GM10248 (cell line): ENCODE measurements around the gene HOXC10.

Source experiments
- CTCF ChIA-PET: fragments of 300-600 bp; sonication (Branson Sonifier 250); formaldehyde crosslinking; extraction: SDS; loops from one replicate; lab custom pipeline; 2021; ENCODE audit warnings: antibody characterized with exemption; lab: Yijun Ruan, JAX
- POLR2A ChIA-PET: fragments of 350-650 bp; sonication (Branson Sonifier 250); formaldehyde crosslinking; extraction: SDS; loops from one replicate; lab custom pipeline; 2020; ENCODE audit warnings: antibody characterized with exemption; lab: Yijun Ruan, JAX
- DNase-seq: peaks from one replicate; pipeline ENCODE4 v3.0.0; 2012; ENCODE audit errors: extremely low spot score
- CTCF ChIP-seq: IDR thresholded peaks from 2 replicates; pipeline ENCODE4 v1.5.1; 2012; ENCODE audit warnings: mild to moderate bottlenecking, low read depth; ENCODE audit errors: extremely low read depth, missing control alignments, control extremely low read depth

HOXC10 gene

DNA sequence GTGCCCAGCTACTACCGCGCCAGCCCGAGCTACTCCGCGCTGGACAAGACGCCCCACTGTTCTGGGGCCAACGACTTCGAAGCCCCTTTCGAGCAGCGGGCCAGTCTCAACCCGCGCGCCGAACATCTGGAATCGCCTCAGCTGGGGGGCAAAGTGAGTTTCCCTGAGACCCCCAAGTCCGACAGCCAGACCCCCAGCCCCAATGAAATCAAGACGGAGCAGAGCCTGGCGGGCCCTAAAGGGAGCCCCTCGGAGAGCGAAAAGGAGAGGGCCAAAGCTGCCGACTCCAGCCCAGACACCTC is 697 bp downstream of the HOXC10 start:
- TF ChIP-seq CTCF = no peak
- POLR2A ChIA-PET = no interaction called here
- CTCF ChIA-PET = interaction anchor here (0.7 to 5.6 kb wide), 20 partner anchors 11 to 235 kb away, joined by 3 to 74 read pairs (median 6); partner anchors contain the start of genes HOXC8 and HOXC9
- DNase-seq = no peak

DNA sequence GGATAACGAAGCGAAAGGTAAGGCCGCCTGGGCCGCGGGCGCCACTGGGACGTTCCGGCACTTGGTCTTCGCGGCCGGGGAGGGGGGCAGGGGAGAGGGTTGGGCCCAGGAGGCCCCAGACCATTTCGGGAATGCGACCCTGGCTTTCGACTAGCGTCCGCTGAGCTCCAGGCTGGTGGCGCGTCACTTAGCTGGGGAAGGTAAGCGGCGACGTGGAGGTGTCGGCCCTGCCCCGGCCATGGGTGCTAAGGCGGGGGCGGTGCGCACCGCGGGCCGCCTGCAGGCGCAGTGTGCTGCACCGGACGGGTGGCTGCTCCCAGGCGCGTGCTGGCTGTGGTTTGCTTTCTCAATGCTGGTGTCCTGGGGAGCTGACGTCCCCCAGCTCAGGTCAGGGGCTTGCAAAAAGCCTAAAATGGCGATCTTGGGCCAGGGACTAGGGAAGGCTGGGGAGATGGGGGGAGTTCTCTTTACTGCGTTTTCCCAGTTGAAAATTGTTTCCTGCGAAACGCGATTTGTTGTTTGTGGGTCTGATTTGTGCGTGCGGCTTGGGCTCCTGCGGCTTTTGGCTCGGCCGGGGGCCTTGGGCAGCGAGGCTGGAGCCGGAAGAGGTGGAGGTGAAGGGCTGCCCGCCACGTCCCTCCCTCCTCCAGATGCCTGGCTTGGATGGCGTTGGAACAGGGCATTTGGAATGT is 1.2 kb downstream of the HOXC10 start:
- no peak for TF ChIP-seq CTCF
- POLR2A ChIA-PET = no interaction called here
- CTCF ChIA-PET = interaction anchor here (1.1 to 5.6 kb wide), 12 partner anchors 10 to 235 kb away, joined by 3 to 74 read pairs (median 10); partner anchors contain the start of gene HOXC8
- DNase-seq = peak; percentile 47

DNA sequence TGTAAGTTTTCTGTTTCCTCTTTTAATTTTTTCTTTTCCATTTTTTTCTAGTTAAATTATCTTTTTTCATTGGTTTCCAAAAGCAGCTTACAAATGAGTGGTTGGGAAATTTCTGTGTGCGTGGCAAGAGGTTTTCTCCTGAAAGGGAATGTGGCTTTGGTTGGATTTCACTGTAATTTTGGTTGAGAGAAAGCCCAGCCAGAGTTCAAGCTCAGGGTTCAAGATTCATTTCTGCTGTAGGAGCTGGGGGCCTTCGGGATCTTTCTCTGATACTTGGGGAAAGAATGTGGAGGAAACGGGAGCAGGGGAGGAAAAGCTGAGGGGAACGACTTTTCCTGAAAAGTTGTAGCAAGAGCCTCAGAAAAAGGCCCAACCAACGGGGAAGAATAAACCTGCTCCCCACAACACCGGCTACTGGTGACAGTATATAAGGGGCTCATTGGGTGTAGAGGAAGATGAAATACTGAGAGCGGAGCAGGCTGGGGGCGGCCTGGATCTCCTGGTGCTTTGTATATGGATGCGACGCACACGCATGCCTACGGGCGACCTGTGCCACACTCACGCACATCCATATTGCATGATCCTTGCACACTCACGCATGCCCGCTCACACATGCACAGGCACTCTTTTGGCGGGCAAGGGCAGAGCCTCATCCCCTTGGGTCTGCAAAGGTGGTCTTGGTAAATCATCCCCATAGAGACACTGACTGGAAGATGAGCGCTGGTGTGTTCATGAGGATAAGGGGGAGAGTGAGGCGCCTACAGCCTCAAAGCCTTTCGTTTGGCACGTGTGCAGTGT is 1.9 kb downstream of the HOXC10 start:
- no peak for TF ChIP-seq CTCF
- DNase-seq = no peak
- CTCF ChIA-PET = interaction anchor here (0.9 to 5.6 kb wide), 15 partner anchors 9 to 240 kb away, joined by 3 to 74 read pairs (median 4); partner anchors contain the start of genes HOTAIR and HOXC8
- POLR2A ChIA-PET = no interaction called here

GRCh38 chr12:53987787-53988230 is 2.9 kb downstream of the HOXC10 start:
- ChIA-PET POLR2A (no interaction called here), CTCF (interaction anchor here (0.6 to 5.6 kb wide), 18 partner anchors 10 to 241 kb away, joined by 3 to 74 read pairs (median 4); partner anchors contain the start of genes HOTAIR and HOXC8)
- DNase-seq = no peak
- TF ChIP-seq CTCF = no peak

DNA sequence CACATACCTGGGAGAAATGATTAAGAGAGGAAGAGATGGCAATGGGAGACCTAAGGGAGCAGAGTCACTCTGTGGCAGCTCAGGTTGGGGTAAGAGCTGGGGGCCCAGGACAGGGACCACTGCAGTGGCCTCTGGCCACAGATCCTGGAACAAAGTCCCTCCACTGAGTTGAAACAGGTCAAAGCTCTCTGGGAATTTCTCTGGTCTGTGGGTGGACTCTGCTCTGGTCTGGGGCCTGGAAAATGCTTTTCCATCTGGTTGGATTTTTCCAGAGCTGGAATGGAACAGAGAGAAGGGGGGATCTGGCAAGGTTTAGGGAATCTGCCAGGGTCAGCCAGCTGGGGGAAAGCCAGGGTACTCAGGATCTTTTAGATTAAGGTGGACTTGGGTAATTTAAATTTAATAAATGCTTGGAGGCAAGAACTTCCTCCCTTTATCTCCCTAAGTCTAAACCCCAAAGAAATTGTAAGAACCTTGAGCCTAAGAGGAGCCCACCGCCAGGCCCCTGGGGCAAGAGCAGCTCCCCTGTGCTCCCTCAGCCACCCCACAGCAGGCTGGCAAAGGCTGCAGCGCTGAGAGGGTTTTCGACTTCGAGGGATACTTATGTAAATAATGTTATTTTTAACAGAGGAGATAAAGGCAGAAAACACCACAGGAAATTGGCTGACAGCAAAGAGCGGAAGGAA is 3.7 kb downstream of the HOXC10 start:
- ChIA-PET POLR2A (no interaction called here), CTCF (interaction anchor here (0.7 to 5.6 kb wide), 13 partner anchors 10 to 411 kb away, joined by 3 to 74 read pairs (median 4); partner anchors contain the start of genes HOTAIR and HOXC8)
- no peak for DNase-seq
- TF ChIP-seq CTCF = no peak
